ENCODE results near the gene CACNB2. TPM values are rescaled to one million over a fixed set of nuclear protein-coding genes. Genes with fewer than 3 reads are reported as not detected.
"Not testable (repeated sequence)": the region's sequence is repeated elsewhere in the genome, so short reads cannot be mapped to it uniquely, and the experiment has no call there.

Gene CACNB2
- total and polyA plus RNA-seq, 2 donors = 0.85 to 3.9 TPM

GRCh38 chr10:18140957-18141845, 977 bp downstream of the CACNB2 start:
- Histone ChIP-seq H3K9me3 (ENCODE audit: control insufficient read depth in 2 of 2, insufficient read depth in 1 of 2, low read length in 1 of 2) (no peaks in the 10 kb centered on the region), H3K27ac (ENCODE audit: low read depth in 1 of 2, low read length in 1 of 2) (no peak overlapping the region), H3K4me1 (ENCODE audit: control insufficient read depth in 2 of 2, insufficient read depth in 2 of 2, low read length in 2 of 2) (peaks cover 0 to 10% of the 10 kb centered on the region in 2 donors), H3K27me3 (ENCODE audit: control insufficient read depth in 2 of 2, insufficient read depth in 1 of 2, low read length in 1 of 2) (peaks cover 27 to 37% of the 10 kb centered on the region in 2 donors), H3K36me3 (ENCODE audit: control insufficient read depth in 2 of 2, insufficient read depth in 2 of 2, low read length in 1 of 2) (no peaks in the 10 kb centered on the region), H3K4me3 (ENCODE audit: low read length in 2 of 2) (peak overlapping the region; percentile 26 to 45)
- WGBS = 6% methylated on average over 41 of the region's 41 CpGs
- DNase-seq (ENCODE audit: low read depth in 6 of 9, low spot score in 9 of 9) = peak in 1 of 9 donors; percentile 3

GRCh38 chr10:18142151-18142550, 1.9 kb downstream of the CACNB2 start:
- H3K9me3 ChIP-seq (ENCODE audit: control insufficient read depth in 2 of 2, insufficient read depth in 1 of 2, low read length in 1 of 2) = no peaks in the 10 kb centered on the region
- H3K4me3 ChIP-seq (ENCODE audit: low read length in 2 of 2) = no peak overlapping the region
- H3K27me3 ChIP-seq (ENCODE audit: control insufficient read depth in 2 of 2, insufficient read depth in 1 of 2, low read length in 1 of 2) = peaks cover 27 to 37% of the 10 kb centered on the region in 2 donors
- no peaks in the 10 kb centered on the region for H3K36me3 ChIP-seq (ENCODE audit: control insufficient read depth in 2 of 2, insufficient read depth in 2 of 2, low read length in 1 of 2)
- DNase-seq (ENCODE audit: low read depth in 6 of 9, low spot score in 9 of 9) = no peak
- 90% methylated on average over 4 of the region's 4 CpGs for WGBS
- H3K27ac ChIP-seq (ENCODE audit: low read depth in 1 of 2, low read length in 1 of 2) = no peak overlapping the region
- peaks cover 0 to 10% of the 10 kb centered on the region in 2 donors for H3K4me1 ChIP-seq (ENCODE audit: control insufficient read depth in 2 of 2, insufficient read depth in 2 of 2, low read length in 2 of 2)

- Histone ChIP-seq H3K4me3 (ENCODE audit: low read length in 2 of 2) (no peak overlapping the region), H3K27ac (ENCODE audit: low read depth in 1 of 2, low read length in 1 of 2) (no peak overlapping the region), H3K36me3 (ENCODE audit: control insufficient read depth in 2 of 2, insufficient read depth in 2 of 2, low read length in 1 of 2) (no peaks in the 10 kb centered on the region), H3K27me3 (ENCODE audit: control insufficient read depth in 2 of 2, insufficient read depth in 1 of 2, low read length in 1 of 2) (peaks cover 23 to 28% of the 10 kb centered on the region in 2 donors), H3K9me3 (ENCODE audit: control insufficient read depth in 2 of 2, insufficient read depth in 1 of 2, low read length in 1 of 2) (no peaks in the 10 kb centered on the region), H3K4me1 (ENCODE audit: control insufficient read depth in 2 of 2, insufficient read depth in 2 of 2, low read length in 2 of 2) (peaks cover 0 to 10% of the 10 kb centered on the region in 2 donors)
- WGBS = 97% methylated on average over 1 of the region's 1 CpG
- DNase-seq (ENCODE audit: low read depth in 6 of 9, low spot score in 9 of 9) = no peak
These were observed 4.2 kb downstream of the CACNB2 start for GRCh38 chr10:18144396-18144795.

GRCh38 chr10:18144928-18145327, 4.7 kb downstream of the CACNB2 start:
- H3K27me3 ChIP-seq (ENCODE audit: control insufficient read depth in 2 of 2, insufficient read depth in 1 of 2, low read length in 1 of 2) = peaks cover 19 to 23% of the 10 kb centered on the region in 2 donors
- no peak overlapping the region for H3K27ac ChIP-seq (ENCODE audit: low read depth in 1 of 2, low read length in 1 of 2)
- no peaks in the 10 kb centered on the region for H3K36me3 ChIP-seq (ENCODE audit: control insufficient read depth in 2 of 2, insufficient read depth in 2 of 2, low read length in 1 of 2)
- no peaks in the 10 kb centered on the region for H3K9me3 ChIP-seq (ENCODE audit: control insufficient read depth in 2 of 2, insufficient read depth in 1 of 2, low read length in 1 of 2)
- peaks cover 0 to 6% of the 10 kb centered on the region in 2 donors for H3K4me1 ChIP-seq (ENCODE audit: control insufficient read depth in 2 of 2, insufficient read depth in 2 of 2, low read length in 2 of 2)
- DNase-seq (ENCODE audit: low read depth in 6 of 9, low spot score in 9 of 9) = peak in 2 of 9 donors; percentile 4 to 12
- 56% methylated on average over 6 of the region's 6 CpGs for WGBS
- H3K4me3 ChIP-seq (ENCODE audit: low read length in 2 of 2) = no peak overlapping the region

- peaks cover 0 to 3% of the 10 kb centered on the region in 2 donors for H3K4me1 ChIP-seq (ENCODE audit: control insufficient read depth in 2 of 2, insufficient read depth in 2 of 2, low read length in 2 of 2)
- 84% methylated on average over 2 of the region's 2 CpGs for WGBS
- no peaks in the 10 kb centered on the region for H3K36me3 ChIP-seq (ENCODE audit: control insufficient read depth in 2 of 2, insufficient read depth in 2 of 2, low read length in 1 of 2)
- H3K9me3 ChIP-seq (ENCODE audit: control insufficient read depth in 2 of 2, insufficient read depth in 1 of 2, low read length in 1 of 2) = no peaks in the 10 kb centered on the region
- DNase-seq (ENCODE audit: low read depth in 6 of 9, low spot score in 9 of 9) = no peak
- no peak overlapping the region for H3K27ac ChIP-seq (ENCODE audit: low read depth in 1 of 2, low read length in 1 of 2)
- no peak overlapping the region for H3K4me3 ChIP-seq (ENCODE audit: low read length in 2 of 2)
- peaks cover 12 to 18% of the 10 kb centered on the region in 2 donors for H3K27me3 ChIP-seq (ENCODE audit: control insufficient read depth in 2 of 2, insufficient read depth in 1 of 2, low read length in 1 of 2)
These were observed 5.4 kb downstream of the CACNB2 start for GRCh38 chr10:18145652-18146051.

- Histone ChIP-seq H3K27ac (ENCODE audit: low read depth in 1 of 2, low read length in 1 of 2) (no peak overlapping the region), H3K4me3 (ENCODE audit: low read length in 2 of 2) (no peak overlapping the region), H3K4me1 (ENCODE audit: control insufficient read depth in 2 of 2, insufficient read depth in 2 of 2, low read length in 2 of 2) (no peaks in the 10 kb centered on the region), H3K27me3 (ENCODE audit: control insufficient read depth in 2 of 2, insufficient read depth in 1 of 2, low read length in 1 of 2) (no peaks in the 10 kb centered on the region), H3K9me3 (ENCODE audit: control insufficient read depth in 2 of 2, insufficient read depth in 1 of 2, low read length in 1 of 2) (no peaks in the 10 kb centered on the region), H3K36me3 (ENCODE audit: control insufficient read depth in 2 of 2, insufficient read depth in 2 of 2, low read length in 1 of 2) (no peaks in the 10 kb centered on the region)
- no peak for DNase-seq (ENCODE audit: low read depth in 6 of 9, low spot score in 9 of 9)
- 96% methylated on average over 6 of the region's 6 CpGs for WGBS
These were observed 9.1 kb downstream of the CACNB2 start for GRCh38 chr10:18149196-18149800.

GRCh38 chr10:18151356-18151890, 11.2 kb downstream of the CACNB2 start:
- Histone ChIP-seq H3K27ac (ENCODE audit: low read depth in 1 of 2, low read length in 1 of 2) (no peak overlapping the region), H3K36me3 (ENCODE audit: control insufficient read depth in 2 of 2, insufficient read depth in 2 of 2, low read length in 1 of 2) (no peaks in the 10 kb centered on the region), H3K4me3 (ENCODE audit: low read length in 2 of 2) (no peak overlapping the region), H3K27me3 (ENCODE audit: control insufficient read depth in 2 of 2, insufficient read depth in 1 of 2, low read length in 1 of 2) (no peaks in the 10 kb centered on the region), H3K4me1 (ENCODE audit: control insufficient read depth in 2 of 2, insufficient read depth in 2 of 2, low read length in 2 of 2) (no peaks in the 10 kb centered on the region), H3K9me3 (ENCODE audit: control insufficient read depth in 2 of 2, insufficient read depth in 1 of 2, low read length in 1 of 2) (no peaks in the 10 kb centered on the region)
- 93% methylated on average over 5 of the region's 5 CpGs for WGBS
- DNase-seq (ENCODE audit: low read depth in 6 of 9, low spot score in 9 of 9) = no peak

GRCh38 chr10:18153381-18153780, 13.2 kb downstream of the CACNB2 start:
- not testable (repeated sequence) for H3K27me3 ChIP-seq (ENCODE audit: control insufficient read depth in 2 of 2, insufficient read depth in 1 of 2, low read length in 1 of 2); H3K27ac ChIP-seq (ENCODE audit: low read depth in 1 of 2, low read length in 1 of 2); H3K4me3 ChIP-seq (ENCODE audit: low read length in 2 of 2); DNase-seq (ENCODE audit: low read depth in 6 of 9, low spot score in 9 of 9); H3K36me3 ChIP-seq (ENCODE audit: control insufficient read depth in 2 of 2, insufficient read depth in 2 of 2, low read length in 1 of 2); H3K9me3 ChIP-seq (ENCODE audit: control insufficient read depth in 2 of 2, insufficient read depth in 1 of 2, low read length in 1 of 2); H3K4me1 ChIP-seq (ENCODE audit: control insufficient read depth in 2 of 2, insufficient read depth in 2 of 2, low read length in 2 of 2)
- 96% methylated on average over 4 of the region's 4 CpGs for WGBS

- no peaks in the 10 kb centered on the region for H3K36me3 ChIP-seq (ENCODE audit: control insufficient read depth in 2 of 2, insufficient read depth in 2 of 2, low read length in 1 of 2)
- H3K27ac ChIP-seq (ENCODE audit: low read depth in 1 of 2, low read length in 1 of 2) = no peak overlapping the region
- H3K9me3 ChIP-seq (ENCODE audit: control insufficient read depth in 2 of 2, insufficient read depth in 1 of 2, low read length in 1 of 2) = no peaks in the 10 kb centered on the region
- no peak overlapping the region for H3K4me3 ChIP-seq (ENCODE audit: low read length in 2 of 2)
- H3K27me3 ChIP-seq (ENCODE audit: control insufficient read depth in 2 of 2, insufficient read depth in 1 of 2, low read length in 1 of 2) = no peaks in the 10 kb centered on the region
- no peak for DNase-seq (ENCODE audit: low read depth in 6 of 9, low spot score in 9 of 9)
- H3K4me1 ChIP-seq (ENCODE audit: control insufficient read depth in 2 of 2, insufficient read depth in 2 of 2, low read length in 2 of 2) = no peaks in the 10 kb centered on the region
These were observed 15.1 kb downstream of the CACNB2 start for GRCh38 chr10:18155321-18155720.

All from thymus (tissue), 11 donors.